Lung (tissue), 12 donors: ENCODE measurements around the gene PLXNA2. TPM values are rescaled to one million over a fixed set of nuclear protein-coding genes. Genes with fewer than 3 reads are reported as not detected.

ENCODE experiments used
- ATAC-seq: fragments of 200-7000 bp; cut with Tn5 transposase; one replicate; pipeline ENCODE4 v1.9.1; 2020; ENCODE audit warnings: moderate number of reproducible peaks; ENCODE audit not compliant: insufficient read depth, low FRiP score
- DNase-seq, 3 donors: peaks; one replicate each; pipeline ENCODE4 v3.0.0-alpha.2; 2013 to 2017
- H3K27ac ChIP-seq, 2 donors: one replicate each; pipeline ENCODE4 v1.5.1; 2013; ENCODE audit warnings: mild to moderate bottlenecking in 2 of 2, moderate library complexity in 2 of 2, control low read depth in 1 of 2, inconsistent platforms in 1 of 2, low read depth in 1 of 2, low read length in 1 of 2
- H3K27me3 ChIP-seq, 3 donors: one replicate each; pipeline ENCODE4 v1.5.1; 2013; ENCODE audit warnings: low read length in 2 of 3; ENCODE audit not compliant: control insufficient read depth in 3 of 3, insufficient read depth in 3 of 3
- H3K36me3 ChIP-seq, 4 donors: one replicate each; pipeline ENCODE4 v1.5.1; 2013; ENCODE audit warnings: low read length in 4 of 4, mild to moderate bottlenecking in 1 of 4, moderate library complexity in 1 of 4; ENCODE audit not compliant: control insufficient read depth in 4 of 4, insufficient read depth in 4 of 4
- H3K4me1 ChIP-seq, 5 donors: one replicate each; pipeline ENCODE4 v1.5.1; 2013; ENCODE audit warnings: low read length in 5 of 5, mild to moderate bottlenecking in 2 of 5, moderate library complexity in 1 of 5; ENCODE audit not compliant: control insufficient read depth in 5 of 5, insufficient read depth in 5 of 5
- H3K4me3 ChIP-seq: one replicate; pipeline ENCODE4 v1.5.1; 2013; ENCODE audit warnings: mild to moderate bottlenecking, control low read depth, moderate library complexity
- H3K9ac ChIP-seq, 2 donors: one replicate each; pipeline ENCODE4 v1.5.1; 2013; ENCODE audit warnings: low read length in 2 of 2, control low read depth in 1 of 2; ENCODE audit not compliant: insufficient read depth in 1 of 2
- H3K9me3 ChIP-seq, 4 donors: one replicate each; pipeline ENCODE4 v1.5.1; 2013; ENCODE audit warnings: low read length in 3 of 4, mild to moderate bottlenecking in 1 of 4, moderate library complexity in 1 of 4; ENCODE audit not compliant: control insufficient read depth in 4 of 4, insufficient read depth in 3 of 4
- CTCF ChIP-seq: IDR thresholded peaks from 2 replicates; pipeline ENCODE4 v1.5.1; 2012; ENCODE audit warnings: mild to moderate bottlenecking; ENCODE audit errors: control extremely low read depth, extremely low read depth
- WGBS, 2 donors: extraction: QIAGEN DNeasy Blood & Tissue Kit; methylation state at CpG; one replicate each; pipeline ENCODE4 v1.1.7; 2013; 5-methylcytosine and 5-hydroxymethylcytosine counted together
- polyA plus RNA-seq, 2 donors: library from polyadenylated mRNA; stranded (reverse); fragments of 200-250 nt; gene quantifications; one replicate each; pipeline ENCODE4 v1.2.1, GENCODE V29; 2013
- total RNA-seq, 2 donors: library from RNA; depleted of rRNA in 1 of 2; stranded (reverse); fragments of >200 nt in 1 of 2; gene quantifications; one replicate each; pipeline ENCODE4 v1.2.1, GENCODE V29; 2014 to 2021
- donor health status: control.
- donor health status: control.
- donor health status: Bipolar disorder and iron deficiency.
- donor health status: healthy.
- donor health status: DM: yes; HTN: yes; CAD: no.

The PLXNA2 gene
- total and polyA plus RNA-seq, 4 donors: 13.2 to 118 (median 32.6) TPM

- Histone ChIP-seq H3K4me3 (no peak overlapping the region), H3K4me1 (peaks cover 0 to 36% (median 28%) of the 10 kb centered on the region in 5 donors), H3K9me3 (no peaks in the 10 kb centered on the region), H3K27ac (no peak overlapping the region), H3K27me3 (no peaks in the 10 kb centered on the region), H3K9ac (no peak overlapping the region), H3K36me3 (peaks cover 3 to 74% (median 24%) of the 10 kb centered on the region in 4 donors)
- WGBS, 2 donors: 94 to 97% methylated on average over 13 of the region's 13 CpGs
- ATAC-seq: no peak
- TF ChIP-seq CTCF: no peak
- DNase-seq: no peak
Observed at GRCh38 chr1:208042868-208043267, 201.3 kb downstream of the PLXNA2 start.

GRCh38 chr1:208042041-208042615, 202.1 kb downstream of the PLXNA2 start:
- DNase-seq: no peak
- TF ChIP-seq CTCF: no peak
- Histone ChIP-seq H3K27ac (no peak overlapping the region), H3K36me3 (peaks cover 3 to 69% (median 26%) of the 10 kb centered on the region in 4 donors), H3K9ac (no peak overlapping the region), H3K4me3 (no peak overlapping the region), H3K4me1 (peaks cover 0 to 28% (median 26%) of the 10 kb centered on the region in 5 donors), H3K9me3 (no peaks in the 10 kb centered on the region), H3K27me3 (no peaks in the 10 kb centered on the region)
- WGBS, 2 donors: 95 to 96% methylated on average over 22 of the region's 22 CpGs
- ATAC-seq: no peak

- Histone ChIP-seq H3K27ac (no peak overlapping the region), H3K27me3 (no peaks in the 10 kb centered on the region), H3K9me3 (no peaks in the 10 kb centered on the region), H3K9ac (no peak overlapping the region), H3K4me3 (no peak overlapping the region), H3K4me1 (peaks cover 0 to 25% (median 21%) of the 10 kb centered on the region in 5 donors), H3K36me3 (peaks cover 3 to 72% (median 27%) of the 10 kb centered on the region in 4 donors)
- 96 to 98% methylated on average over 9 of the region's 9 CpGs for WGBS, 2 donors
- DNase-seq (no peak), ATAC-seq (no peak)
- TF ChIP-seq CTCF: no peak
Observed at GRCh38 chr1:208041505-208041904, 202.7 kb downstream of the PLXNA2 start.

GRCh38 chr1:208040821-208041297, 203.3 kb downstream of the PLXNA2 start:
- Histone ChIP-seq H3K4me1 (peaks cover 0 to 19% (median 16%) of the 10 kb centered on the region in 5 donors), H3K36me3 (peaks cover 3 to 72% (median 30%) of the 10 kb centered on the region in 4 donors), H3K27ac (no peak overlapping the region), H3K9ac (no peak overlapping the region), H3K27me3 (no peaks in the 10 kb centered on the region), H3K4me3 (no peak overlapping the region), H3K9me3 (no peaks in the 10 kb centered on the region)
- no peak for TF ChIP-seq CTCF
- no peak for ATAC-seq
- no peak for DNase-seq
- WGBS, 2 donors: 83% methylated on average over 6 of the region's 6 CpGs
